ENCODE measurements around the gene SMTNL1.

DNA sequence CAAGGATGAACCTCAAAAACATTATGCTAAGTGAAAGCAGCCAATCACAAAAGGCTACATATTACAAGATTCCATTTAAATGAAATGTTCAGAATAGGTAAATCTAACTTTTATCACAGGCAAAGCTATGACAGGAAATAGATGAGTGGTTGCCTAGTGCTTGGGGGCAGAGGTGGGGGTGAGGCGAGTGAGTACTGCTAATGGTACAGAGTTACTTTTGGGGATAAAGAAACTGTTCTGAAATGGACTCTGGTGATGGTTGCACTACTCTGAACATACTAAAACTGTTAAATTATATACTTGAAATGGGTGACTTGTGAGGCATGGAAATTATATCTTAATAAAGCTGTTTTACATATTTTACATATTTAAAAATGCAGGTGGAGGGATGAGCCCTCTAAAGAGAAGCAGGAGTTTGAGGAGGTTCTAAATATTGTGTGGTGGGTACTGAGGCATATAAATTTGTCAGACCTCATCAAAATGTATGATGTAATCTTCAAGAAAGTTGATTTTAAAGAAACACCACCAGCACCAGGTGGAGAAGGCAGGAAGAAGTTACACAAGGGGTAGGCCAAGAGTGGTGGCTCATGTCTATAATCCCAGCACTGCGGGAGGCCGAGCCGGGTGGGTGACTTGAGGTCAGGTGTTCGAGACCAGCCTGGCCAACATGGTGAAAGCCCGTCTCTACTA is 25.5 kb upstream of the SMTNL1 start:
- TF ChIP-seq, protein P1, sequence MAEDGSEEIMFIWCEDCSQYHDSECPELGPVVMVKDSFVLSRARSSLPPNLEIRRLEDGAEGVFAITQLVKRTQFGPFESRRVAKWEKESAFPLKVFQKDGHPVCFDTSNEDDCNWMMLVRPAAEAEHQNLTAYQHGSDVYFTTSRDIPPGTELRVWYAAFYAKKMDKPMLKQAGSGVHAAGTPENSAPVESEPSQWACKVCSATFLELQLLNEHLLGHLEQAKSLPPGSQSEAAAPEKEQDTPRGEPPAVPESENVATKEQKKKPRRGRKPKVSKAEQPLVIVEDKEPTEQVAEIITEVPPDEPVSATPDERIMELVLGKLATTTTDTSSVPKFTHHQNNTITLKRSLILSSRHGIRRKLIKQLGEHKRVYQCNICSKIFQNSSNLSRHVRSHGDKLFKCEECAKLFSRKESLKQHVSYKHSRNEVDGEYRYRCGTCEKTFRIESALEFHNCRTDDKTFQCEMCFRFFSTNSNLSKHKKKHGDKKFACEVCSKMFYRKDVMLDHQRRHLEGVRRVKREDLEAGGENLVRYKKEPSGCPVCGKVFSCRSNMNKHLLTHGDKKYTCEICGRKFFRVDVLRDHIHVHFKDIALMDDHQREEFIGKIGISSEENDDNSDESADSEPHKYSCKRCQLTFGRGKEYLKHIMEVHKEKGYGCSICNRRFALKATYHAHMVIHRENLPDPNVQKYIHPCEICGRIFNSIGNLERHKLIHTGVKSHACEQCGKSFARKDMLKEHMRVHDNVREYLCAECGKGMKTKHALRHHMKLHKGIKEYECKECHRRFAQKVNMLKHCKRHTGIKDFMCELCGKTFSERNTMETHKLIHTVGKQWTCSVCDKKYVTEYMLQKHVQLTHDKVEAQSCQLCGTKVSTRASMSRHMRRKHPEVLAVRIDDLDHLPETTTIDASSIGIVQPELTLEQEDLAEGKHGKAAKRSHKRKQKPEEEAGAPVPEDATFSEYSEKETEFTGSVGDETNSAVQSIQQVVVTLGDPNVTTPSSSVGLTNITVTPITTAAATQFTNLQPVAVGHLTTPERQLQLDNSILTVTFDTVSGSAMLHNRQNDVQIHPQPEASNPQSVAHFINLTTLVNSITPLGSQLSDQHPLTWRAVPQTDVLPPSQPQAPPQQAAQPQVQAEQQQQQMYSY (CRISPR knock-in tag; IDR thresholded peaks at IDR 0.05) = no peak
- no peak for TF ChIP-seq SP1 (CRISPR knock-in tag; conservative IDR thresholded peaks at IDR 0.05)
- TF ChIP-seq, protein P2, sequence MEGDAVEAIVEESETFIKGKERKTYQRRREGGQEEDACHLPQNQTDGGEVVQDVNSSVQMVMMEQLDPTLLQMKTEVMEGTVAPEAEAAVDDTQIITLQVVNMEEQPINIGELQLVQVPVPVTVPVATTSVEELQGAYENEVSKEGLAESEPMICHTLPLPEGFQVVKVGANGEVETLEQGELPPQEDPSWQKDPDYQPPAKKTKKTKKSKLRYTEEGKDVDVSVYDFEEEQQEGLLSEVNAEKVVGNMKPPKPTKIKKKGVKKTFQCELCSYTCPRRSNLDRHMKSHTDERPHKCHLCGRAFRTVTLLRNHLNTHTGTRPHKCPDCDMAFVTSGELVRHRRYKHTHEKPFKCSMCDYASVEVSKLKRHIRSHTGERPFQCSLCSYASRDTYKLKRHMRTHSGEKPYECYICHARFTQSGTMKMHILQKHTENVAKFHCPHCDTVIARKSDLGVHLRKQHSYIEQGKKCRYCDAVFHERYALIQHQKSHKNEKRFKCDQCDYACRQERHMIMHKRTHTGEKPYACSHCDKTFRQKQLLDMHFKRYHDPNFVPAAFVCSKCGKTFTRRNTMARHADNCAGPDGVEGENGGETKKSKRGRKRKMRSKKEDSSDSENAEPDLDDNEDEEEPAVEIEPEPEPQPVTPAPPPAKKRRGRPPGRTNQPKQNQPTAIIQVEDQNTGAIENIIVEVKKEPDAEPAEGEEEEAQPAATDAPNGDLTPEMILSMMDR (IDR thresholded peaks at IDR 0.05) = no peak
- TF ChIP-seq, protein P3, sequence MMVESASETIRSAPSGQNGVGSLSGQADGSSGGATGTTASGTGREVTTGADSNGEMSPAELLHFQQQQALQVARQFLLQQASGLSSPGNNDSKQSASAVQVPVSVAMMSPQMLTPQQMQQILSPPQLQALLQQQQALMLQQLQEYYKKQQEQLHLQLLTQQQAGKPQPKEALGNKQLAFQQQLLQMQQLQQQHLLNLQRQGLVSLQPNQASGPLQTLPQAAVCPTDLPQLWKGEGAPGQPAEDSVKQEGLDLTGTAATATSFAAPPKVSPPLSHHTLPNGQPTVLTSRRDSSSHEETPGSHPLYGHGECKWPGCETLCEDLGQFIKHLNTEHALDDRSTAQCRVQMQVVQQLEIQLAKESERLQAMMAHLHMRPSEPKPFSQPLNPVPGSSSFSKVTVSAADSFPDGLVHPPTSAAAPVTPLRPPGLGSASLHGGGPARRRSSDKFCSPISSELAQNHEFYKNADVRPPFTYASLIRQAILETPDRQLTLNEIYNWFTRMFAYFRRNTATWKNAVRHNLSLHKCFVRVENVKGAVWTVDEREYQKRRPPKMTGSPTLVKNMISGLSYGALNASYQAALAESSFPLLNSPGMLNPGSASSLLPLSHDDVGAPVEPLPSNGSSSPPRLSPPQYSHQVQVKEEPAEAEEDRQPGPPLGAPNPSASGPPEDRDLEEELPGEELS (CRISPR knock-in tag; IDR thresholded peaks at IDR 0.05) = no peak
- TF ChIP-seq, protein P4, sequence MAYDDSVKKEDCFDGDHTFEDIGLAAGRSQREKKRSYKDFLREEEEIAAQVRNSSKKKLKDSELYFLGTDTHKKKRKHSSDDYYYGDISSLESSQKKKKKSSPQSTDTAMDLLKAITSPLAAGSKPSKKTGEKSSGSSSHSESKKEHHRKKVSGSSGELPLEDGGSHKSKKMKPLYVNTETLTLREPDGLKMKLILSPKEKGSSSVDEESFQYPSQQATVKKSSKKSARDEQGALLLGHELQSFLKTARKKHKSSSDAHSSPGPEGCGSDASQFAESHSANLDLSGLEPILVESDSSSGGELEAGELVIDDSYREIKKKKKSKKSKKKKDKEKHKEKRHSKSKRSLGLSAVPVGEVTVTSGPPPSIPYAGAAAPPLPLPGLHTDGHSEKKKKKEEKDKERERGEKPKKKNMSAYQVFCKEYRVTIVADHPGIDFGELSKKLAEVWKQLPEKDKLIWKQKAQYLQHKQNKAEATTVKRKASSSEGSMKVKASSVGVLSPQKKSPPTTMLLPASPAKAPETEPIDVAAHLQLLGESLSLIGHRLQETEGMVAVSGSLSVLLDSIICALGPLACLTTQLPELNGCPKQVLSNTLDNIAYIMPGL (CRISPR knock-in tag; IDR thresholded peaks at IDR 0.05) = no peak
- no peak for TF ChIP-seq FOXK1 (CRISPR knock-in tag; IDR thresholded peaks at IDR 0.05)
- TF ChIP-seq, protein P5, sequence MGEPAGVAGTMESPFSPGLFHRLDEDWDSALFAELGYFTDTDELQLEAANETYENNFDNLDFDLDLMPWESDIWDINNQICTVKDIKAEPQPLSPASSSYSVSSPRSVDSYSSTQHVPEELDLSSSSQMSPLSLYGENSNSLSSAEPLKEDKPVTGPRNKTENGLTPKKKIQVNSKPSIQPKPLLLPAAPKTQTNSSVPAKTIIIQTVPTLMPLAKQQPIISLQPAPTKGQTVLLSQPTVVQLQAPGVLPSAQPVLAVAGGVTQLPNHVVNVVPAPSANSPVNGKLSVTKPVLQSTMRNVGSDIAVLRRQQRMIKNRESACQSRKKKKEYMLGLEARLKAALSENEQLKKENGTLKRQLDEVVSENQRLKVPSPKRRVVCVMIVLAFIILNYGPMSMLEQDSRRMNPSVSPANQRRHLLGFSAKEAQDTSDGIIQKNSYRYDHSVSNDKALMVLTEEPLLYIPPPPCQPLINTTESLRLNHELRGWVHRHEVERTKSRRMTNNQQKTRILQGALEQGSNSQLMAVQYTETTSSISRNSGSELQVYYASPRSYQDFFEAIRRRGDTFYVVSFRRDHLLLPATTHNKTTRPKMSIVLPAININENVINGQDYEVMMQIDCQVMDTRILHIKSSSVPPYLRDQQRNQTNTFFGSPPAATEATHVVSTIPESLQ (CRISPR knock-in tag; IDR thresholded peaks at IDR 0.05) = no peak
- no peak for TF ChIP-seq NR3C1 (CRISPR knock-in tag; conservative IDR thresholded peaks at IDR 0.05; ENCODE audit: low read depth)
- TF ChIP-seq, protein P6, sequence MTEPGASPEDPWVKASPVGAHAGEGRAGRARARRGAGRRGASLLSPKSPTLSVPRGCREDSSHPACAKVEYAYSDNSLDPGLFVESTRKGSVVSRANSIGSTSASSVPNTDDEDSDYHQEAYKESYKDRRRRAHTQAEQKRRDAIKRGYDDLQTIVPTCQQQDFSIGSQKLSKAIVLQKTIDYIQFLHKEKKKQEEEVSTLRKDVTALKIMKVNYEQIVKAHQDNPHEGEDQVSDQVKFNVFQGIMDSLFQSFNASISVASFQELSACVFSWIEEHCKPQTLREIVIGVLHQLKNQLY (CRISPR knock-in tag; IDR thresholded peaks at IDR 0.05) = no peak
- TF ChIP-seq, protein P7, sequence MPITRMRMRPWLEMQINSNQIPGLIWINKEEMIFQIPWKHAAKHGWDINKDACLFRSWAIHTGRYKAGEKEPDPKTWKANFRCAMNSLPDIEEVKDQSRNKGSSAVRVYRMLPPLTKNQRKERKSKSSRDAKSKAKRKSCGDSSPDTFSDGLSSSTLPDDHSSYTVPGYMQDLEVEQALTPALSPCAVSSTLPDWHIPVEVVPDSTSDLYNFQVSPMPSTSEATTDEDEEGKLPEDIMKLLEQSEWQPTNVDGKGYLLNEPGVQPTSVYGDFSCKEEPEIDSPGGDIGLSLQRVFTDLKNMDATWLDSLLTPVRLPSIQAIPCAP (CRISPR knock-in tag; IDR thresholded peaks at IDR 0.05) = no peak
- TF ChIP-seq TEAD1 (CRISPR knock-in tag; IDR thresholded peaks at IDR 0.05) = no peak
- TF ChIP-seq PRRX2 (CRISPR knock-in tag; IDR thresholded peaks at IDR 0.05) = no peak

Data from WTC11 (cell line).